ENCODE results near the gene B4GALNT2. TPM values are rescaled to one million over a fixed set of nuclear protein-coding genes. Genes with fewer than 3 reads are reported as not detected.

The B4GALNT2 gene
- total and polyA plus RNA-seq, 2 of the 8 experiments (the other 6 are each of a cell fraction or from before 2014, with no cell fraction given), result not detected

GRCh38 chr17:49214676-49215360, 82.2 kb downstream of the B4GALNT2 start (continued):
- TF ChIP-seq CBX8 (IDR thresholded peaks at IDR 0.05; ENCODE audit: borderline replicate concordance, low read depth, low read length) (no peak), CBX5 (IDR thresholded peaks at IDR 0.05; ENCODE audit: low read depth, low read length) (no peak), KDM1A (IDR thresholded peaks at IDR 0.05; ENCODE audit: borderline replicate concordance, low read length) (no peak), KDM4A (IDR thresholded peaks at IDR 0.05; ENCODE audit: low read depth, low read length, severe bottlenecking) (no peak)
